Measurements from ENCODE around the gene TMEM108. TPM values are rescaled to one million over a fixed set of nuclear protein-coding genes. Genes with fewer than 3 reads are reported as not detected.

Gene TMEM108
- total and polyA plus RNA-seq, 10 of the 15 experiments (the other 5 are each of a cell fraction or from before 2014, with no cell fraction given), result 0.02 to 0.58 (median 0.12) TPM; not detected in 5

- TF ChIP-seq MEF2B (IDR thresholded peaks at IDR 0.05; ENCODE audit: partially characterized antibody, poor library complexity, severe bottlenecking) (no peak), NFIC (IDR thresholded peaks at IDR 0.05; ENCODE audit: low read depth, low read length) (no peak), E2F8 (IDR thresholded peaks at IDR 0.05; ENCODE audit: low read depth, partially characterized antibody) (no peak), TCF7 (IDR thresholded peaks at IDR 0.05; ENCODE audit: borderline replicate concordance) (no peak), SREBF2 (IDR thresholded peaks at IDR 0.05; ENCODE audit: low read length) (no peak)
Observed at GRCh38 chr3:133238015-133238414, 199.8 kb downstream of the TMEM108 start (continued).

GRCh38 chr3:133246119-133246518, 207.9 kb downstream of the TMEM108 start:
- in situ Hi-C loops (cut with MboI) (no loop called here), intact Hi-C loops (cut with micrococcal nuclease; ENCODE audit: unreplicated experiment) (no loop called here)
- FAIRE-seq, result no peak
- no peak overlapping the region for H3K27ac ChIP-seq (ENCODE audit: control insufficient read depth, insufficient read depth)
- no peaks in the 10 kb centered on the region for H3K36me3 ChIP-seq (ENCODE audit: control insufficient read depth in 2 of 2, insufficient read depth in 2 of 2, low read length in 1 of 2)
- H3K9me3 ChIP-seq (replicated peaks; ENCODE audit: control insufficient read depth, insufficient read depth, low read length), result no peaks in the 10 kb centered on the region
- no peaks in the 10 kb centered on the region for H3K4me1 ChIP-seq (ENCODE audit: control insufficient read depth, insufficient read depth, low read length)
- no peak overlapping the region for H2AFZ ChIP-seq (ENCODE audit: control insufficient read depth, low read depth, low read length)
- 6% methylated on average over 1 of the region's 1 CpG for WGBS (ENCODE audit: insufficient coverage, insufficient replicate concordance, low lambda C conversion rate, missing lambda C conversion rate)
- no peak overlapping the region for H3K4me2 ChIP-seq (ENCODE audit: control insufficient read depth, insufficient read depth)
- CTCF ChIA-PET, result interaction anchor here (0.8 to 1.1 kb wide), 2 partner anchors 9 to 253 kb away, joined by 3 read pairs; no protein-coding TSS in a partner anchor
- H3K79me2 ChIP-seq (ENCODE audit: control insufficient read depth, insufficient read depth, low read length), result no peaks in the 10 kb centered on the region
- no peak overlapping the region for H3K9ac ChIP-seq (ENCODE audit: control insufficient read depth, insufficient read depth, low read length)
- no TSS peak for BruUV-seq (replicated peaks)
- no peak for ATAC-seq
- DNase-seq (ENCODE audit: low read depth, low spot score), result no peak
- H4K20me1 ChIP-seq (ENCODE audit: control insufficient read depth, insufficient read depth), result no peaks in the 10 kb centered on the region
- H3K27me3 ChIP-seq (replicated peaks in 1 of 2; ENCODE audit: control insufficient read depth in 2 of 2, insufficient read depth in 2 of 2, low read length in 1 of 2), result no peaks in the 10 kb centered on the region
- POLR2A ChIA-PET, result no interaction called here
- no peak overlapping the region for H3K4me3 ChIP-seq
- SMC1A ChIA-PET (ENCODE audit: uncharacterized antibody, unreplicated experiment), result no interaction called here
- RAD21 ChIA-PET (ENCODE audit: unreplicated experiment), result no interaction called here
- TF ChIP-seq, protein P1, sequence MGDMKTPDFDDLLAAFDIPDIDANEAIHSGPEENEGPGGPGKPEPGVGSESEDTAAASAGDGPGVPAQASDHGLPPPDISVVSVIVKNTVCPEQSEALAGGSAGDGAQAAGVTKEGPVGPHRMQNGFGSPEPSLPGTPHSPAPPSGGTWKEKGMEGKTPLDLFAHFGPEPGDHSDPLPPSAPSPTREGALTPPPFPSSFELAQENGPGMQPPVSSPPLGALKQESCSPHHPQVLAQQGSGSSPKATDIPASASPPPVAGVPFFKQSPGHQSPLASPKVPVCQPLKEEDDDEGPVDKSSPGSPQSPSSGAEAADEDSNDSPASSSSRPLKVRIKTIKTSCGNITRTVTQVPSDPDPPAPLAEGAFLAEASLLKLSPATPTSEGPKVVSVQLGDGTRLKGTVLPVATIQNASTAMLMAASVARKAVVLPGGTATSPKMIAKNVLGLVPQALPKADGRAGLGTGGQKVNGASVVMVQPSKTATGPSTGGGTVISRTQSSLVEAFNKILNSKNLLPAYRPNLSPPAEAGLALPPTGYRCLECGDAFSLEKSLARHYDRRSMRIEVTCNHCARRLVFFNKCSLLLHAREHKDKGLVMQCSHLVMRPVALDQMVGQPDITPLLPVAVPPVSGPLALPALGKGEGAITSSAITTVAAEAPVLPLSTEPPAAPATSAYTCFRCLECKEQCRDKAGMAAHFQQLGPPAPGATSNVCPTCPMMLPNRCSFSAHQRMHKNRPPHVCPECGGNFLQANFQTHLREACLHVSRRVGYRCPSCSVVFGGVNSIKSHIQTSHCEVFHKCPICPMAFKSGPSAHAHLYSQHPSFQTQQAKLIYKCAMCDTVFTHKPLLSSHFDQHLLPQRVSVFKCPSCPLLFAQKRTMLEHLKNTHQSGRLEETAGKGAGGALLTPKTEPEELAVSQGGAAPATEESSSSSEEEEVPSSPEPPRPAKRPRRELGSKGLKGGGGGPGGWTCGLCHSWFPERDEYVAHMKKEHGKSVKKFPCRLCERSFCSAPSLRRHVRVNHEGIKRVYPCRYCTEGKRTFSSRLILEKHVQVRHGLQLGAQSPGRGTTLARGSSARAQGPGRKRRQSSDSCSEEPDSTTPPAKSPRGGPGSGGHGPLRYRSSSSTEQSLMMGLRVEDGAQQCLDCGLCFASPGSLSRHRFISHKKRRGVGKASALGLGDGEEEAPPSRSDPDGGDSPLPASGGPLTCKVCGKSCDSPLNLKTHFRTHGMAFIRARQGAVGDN (IDR thresholded peaks at IDR 0.05), result no peak
- no peak for TF ChIP-seq NFIC (IDR thresholded peaks at IDR 0.05; ENCODE audit: low read depth, low read length)
- TF ChIP-seq STAT1 (conservative IDR thresholded peaks at IDR 0.05), result no peak
- no peak for TF ChIP-seq BCLAF1 (IDR thresholded peaks at IDR 0.05)
- no peak for TF ChIP-seq NKRF (conservative IDR thresholded peaks at IDR 0.05)
- TF ChIP-seq ZNF24 (IDR thresholded peaks at IDR 0.05), result no peak
- no peak for TF ChIP-seq CBX3 (IDR thresholded peaks at IDR 0.05; ENCODE audit: borderline replicate concordance, low read depth)

All from GM12878 (cell line).